ENCODE data around the gene THAP5. TPM values are rescaled to one million over a fixed set of nuclear protein-coding genes. Genes with fewer than 3 reads are reported as not detected.
A peak's percentile ranks its signal among the peaks of the same experiment; 100 is the strongest.

THAP5 gene
- total and polyA plus RNA-seq, 4 donors: 8.5 to 41.3 (median 17.1) TPM

- WGBS, 2 donors: 74 to 77% methylated on average over 8 of the region's 8 CpGs
- Histone ChIP-seq H3K4me1 (ENCODE audit: control insufficient read depth in 5 of 5, insufficient read depth in 5 of 5, low read length in 5 of 5) (peaks cover 0 to 8% (median 0%) of the 10 kb centered on the region in 5 donors), H3K27me3 (ENCODE audit: control insufficient read depth in 3 of 3, insufficient read depth in 3 of 3, low read length in 2 of 3) (peaks cover 0 to 4% (median 0%) of the 10 kb centered on the region in 3 donors), H3K36me3 (ENCODE audit: control insufficient read depth in 4 of 4, insufficient read depth in 4 of 4, low read length in 4 of 4) (no peaks in the 10 kb centered on the region), H3K9me3 (ENCODE audit: control insufficient read depth in 4 of 4, insufficient read depth in 3 of 4, low read length in 3 of 4) (no peaks in the 10 kb centered on the region), H3K27ac (ENCODE audit: low read depth in 1 of 2, low read length in 1 of 2) (no peak overlapping the region), H3K9ac (ENCODE audit: insufficient read depth in 1 of 2, low read length in 2 of 2) (no peak overlapping the region), H3K4me3 (no peak overlapping the region)
- DNase-seq (peak in 1 of 3 donors; percentile 24), ATAC-seq (ENCODE audit: insufficient read depth, low FRiP score) (no peak)
- no peak for TF ChIP-seq CTCF (IDR thresholded peaks at IDR 0.05; ENCODE audit: control extremely low read depth, extremely low read depth)
Observed at GRCh38 chr7:108603656-108604306, 34.3 kb upstream of the THAP5 start.

DNA sequence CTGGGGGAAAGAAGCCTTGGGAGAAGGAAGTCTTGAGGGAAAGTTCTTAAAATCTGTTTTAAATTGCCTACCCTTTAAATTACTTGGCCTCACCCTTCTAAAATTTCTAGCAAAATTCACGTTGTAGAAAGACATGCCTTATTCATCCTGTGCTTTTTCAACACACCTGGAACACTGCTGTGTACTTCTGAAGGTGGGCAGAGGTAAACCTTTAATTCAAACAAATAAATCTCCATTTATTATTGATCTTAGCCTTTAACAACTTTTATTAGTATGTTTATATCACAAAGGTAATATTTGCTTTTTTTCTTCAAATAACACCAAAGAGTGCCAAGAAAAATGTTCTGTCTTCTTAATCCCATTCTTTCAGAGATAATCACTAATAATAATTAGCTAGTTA lies 30.9 kb upstream of the THAP5 start:
- no peak for ATAC-seq (ENCODE audit: insufficient read depth, low FRiP score)
- 66 to 71% methylated on average over 1 of the region's 1 CpG for WGBS, 2 donors
- no peak for TF ChIP-seq CTCF (IDR thresholded peaks at IDR 0.05; ENCODE audit: control extremely low read depth, extremely low read depth)

GRCh38 chr7:108598914-108599580 lies 29.5 kb upstream of the THAP5 start:
- DNase-seq (peak in 1 of 3 donors; percentile 31), ATAC-seq (ENCODE audit: insufficient read depth, low FRiP score) (no peak)
- H3K9ac ChIP-seq (ENCODE audit: insufficient read depth in 1 of 2, low read length in 2 of 2): no peak overlapping the region
- H3K27ac ChIP-seq (ENCODE audit: low read depth in 1 of 2, low read length in 1 of 2): no peak overlapping the region
- no peak overlapping the region for H3K4me3 ChIP-seq
- TF ChIP-seq CTCF (IDR thresholded peaks at IDR 0.05; ENCODE audit: control extremely low read depth, extremely low read depth): no peak
- H3K4me1 ChIP-seq (ENCODE audit: control insufficient read depth in 5 of 5, insufficient read depth in 5 of 5, low read length in 5 of 5): peaks cover 0 to 16% (median 0%) of the 10 kb centered on the region in 5 donors
- no peaks in the 10 kb centered on the region for H3K27me3 ChIP-seq (ENCODE audit: control insufficient read depth in 3 of 3, insufficient read depth in 3 of 3, low read length in 2 of 3)
- 70 to 83% methylated on average over 6 of the region's 6 CpGs for WGBS, 2 donors
- H3K36me3 ChIP-seq (ENCODE audit: control insufficient read depth in 4 of 4, insufficient read depth in 4 of 4, low read length in 4 of 4): no peaks in the 10 kb centered on the region
- no peaks in the 10 kb centered on the region for H3K9me3 ChIP-seq (ENCODE audit: control insufficient read depth in 4 of 4, insufficient read depth in 3 of 4, low read length in 3 of 4)

More for the DNA sequence above, 30.9 kb upstream of the THAP5 start:
- Histone ChIP-seq H3K36me3 (ENCODE audit: control insufficient read depth in 4 of 4, insufficient read depth in 4 of 4, low read length in 4 of 4) (no peaks in the 10 kb centered on the region), H3K4me3 (no peak overlapping the region), H3K4me1 (ENCODE audit: control insufficient read depth in 5 of 5, insufficient read depth in 5 of 5, low read length in 5 of 5) (peaks cover 0 to 16% (median 0%) of the 10 kb centered on the region in 5 donors), H3K27me3 (ENCODE audit: control insufficient read depth in 3 of 3, insufficient read depth in 3 of 3, low read length in 2 of 3) (no peaks in the 10 kb centered on the region), H3K9ac (ENCODE audit: insufficient read depth in 1 of 2, low read length in 2 of 2) (no peak overlapping the region), H3K27ac (ENCODE audit: low read depth in 1 of 2, low read length in 1 of 2) (no peak overlapping the region), H3K9me3 (ENCODE audit: control insufficient read depth in 4 of 4, insufficient read depth in 3 of 4, low read length in 3 of 4) (no peaks in the 10 kb centered on the region)
- no peak for DNase-seq
